ENCODE results near the gene CCM2.

The CCM2 gene

DNA sequence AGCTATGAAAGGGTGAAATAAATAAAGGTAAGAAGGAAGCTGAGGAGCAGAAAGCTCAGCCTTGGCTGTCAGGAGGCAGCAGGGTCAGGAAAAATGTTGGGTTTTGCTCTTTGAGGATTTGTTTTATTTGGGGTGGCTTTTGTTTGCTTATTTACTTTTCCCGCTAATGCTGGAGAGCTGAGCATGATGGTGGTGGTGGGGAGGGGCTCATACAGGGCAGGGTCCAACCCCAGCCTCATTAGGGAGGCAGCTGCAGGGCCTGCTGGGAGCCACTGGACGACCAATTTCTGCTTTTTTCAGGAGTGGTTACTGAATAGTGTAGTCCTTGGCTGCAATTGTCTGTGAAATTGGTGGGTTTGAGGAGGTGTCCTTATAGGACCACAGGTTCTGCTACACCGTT is 36.3 kb downstream of the CCM2 start:
- DNase-seq, result no peak

DNA sequence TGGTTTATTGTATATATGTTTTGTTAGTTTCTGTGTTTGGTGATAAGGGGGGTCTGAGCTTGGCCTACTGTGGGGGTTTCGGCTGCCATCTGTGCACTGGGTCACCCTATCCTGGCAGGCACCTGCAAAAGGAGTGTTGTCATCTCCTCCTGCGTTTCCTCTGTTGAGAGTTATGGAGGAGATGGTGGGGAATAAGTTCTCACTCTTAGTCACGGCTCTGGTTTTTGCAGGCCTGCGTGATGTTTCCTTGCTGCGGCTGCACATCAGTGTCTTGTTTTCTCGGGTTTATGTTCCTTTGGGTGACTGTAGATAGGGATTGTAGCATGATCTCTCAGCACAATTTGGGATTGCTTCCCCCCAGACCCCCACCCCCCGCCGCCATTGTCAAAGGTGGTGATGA is 36.8 kb downstream of the CCM2 start:
- no peak for DNase-seq

DNA sequence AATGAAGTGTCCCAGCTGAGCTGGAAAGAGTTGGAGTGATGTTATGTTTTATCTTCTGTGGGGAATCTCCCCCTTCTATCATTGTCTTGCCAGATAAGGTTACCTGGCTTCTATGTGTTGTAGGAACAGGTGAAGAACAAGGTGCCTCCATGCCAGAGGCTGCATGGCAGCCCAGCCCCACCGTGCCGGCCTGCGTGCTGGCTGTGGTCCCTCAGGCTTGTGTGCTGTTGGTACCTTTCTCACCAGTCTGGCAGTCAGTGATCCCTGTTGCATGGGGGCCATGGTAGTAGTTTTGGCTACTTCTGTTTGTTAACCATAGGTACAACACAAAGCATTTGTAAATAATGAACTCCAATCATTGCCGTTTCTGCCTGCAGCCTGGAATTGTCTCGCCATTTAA is 37.9 kb downstream of the CCM2 start:
- no peak for DNase-seq

DNA sequence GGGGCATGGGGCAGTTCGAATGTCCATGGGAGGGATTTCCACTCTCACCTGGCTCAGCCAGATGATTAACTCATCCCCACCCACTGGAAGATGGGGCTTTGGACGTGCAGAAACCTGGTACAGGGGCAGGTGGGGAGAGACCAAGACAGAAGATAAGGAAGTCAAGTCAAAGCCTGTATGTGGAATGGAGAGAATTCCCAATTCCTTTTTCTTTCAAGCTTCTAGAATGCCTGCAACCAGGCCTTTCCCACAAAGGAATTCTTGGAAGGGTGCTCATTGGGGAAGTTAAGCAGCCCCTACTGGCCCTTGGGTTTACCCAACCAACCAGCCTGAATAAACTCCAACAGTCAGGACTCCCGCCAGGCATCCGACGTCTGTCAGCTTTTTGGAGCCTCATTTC is 39.1 kb downstream of the CCM2 start:
- DNase-seq, result no peak

DNA sequence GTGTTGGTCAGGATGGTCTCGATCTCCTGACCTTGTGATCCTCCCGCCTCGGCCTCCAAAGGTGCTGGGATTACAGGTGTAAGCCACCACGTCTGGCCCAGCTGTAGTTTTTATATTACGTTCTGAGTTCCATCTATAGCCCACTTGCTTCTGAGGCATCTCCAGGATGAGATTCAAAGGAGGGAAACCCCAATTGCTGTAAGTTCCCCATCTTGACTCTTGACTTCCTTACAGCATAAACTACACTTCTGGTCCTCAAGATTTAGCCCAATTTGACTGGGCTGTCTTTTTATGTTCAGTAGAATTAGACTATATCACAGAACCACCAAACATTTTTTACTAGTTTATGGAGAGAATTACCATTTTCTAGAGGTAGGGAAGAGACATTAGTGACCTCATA is 44.3 kb downstream of the CCM2 start:
- DNase-seq, result no peak

DNA sequence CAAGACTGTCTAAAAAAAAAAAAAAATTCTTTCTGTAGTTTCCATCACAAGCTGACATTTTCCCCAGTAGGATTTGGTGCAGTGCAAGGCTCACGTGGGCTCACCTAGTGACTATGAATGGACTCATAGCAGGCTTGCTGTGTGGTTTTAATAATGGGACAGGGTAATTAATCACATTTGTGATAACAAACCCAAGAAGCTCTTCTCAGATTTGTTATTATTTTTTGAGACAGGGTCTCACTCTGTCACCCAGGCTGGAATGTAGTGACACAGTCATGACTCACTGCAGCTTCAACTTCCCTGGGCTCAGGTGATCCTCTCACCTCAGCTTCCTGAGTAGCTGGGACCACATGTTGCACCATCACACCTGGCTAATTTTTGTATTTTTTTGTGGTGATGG is 48.7 kb downstream of the CCM2 start:
- no peak for DNase-seq

DNA sequence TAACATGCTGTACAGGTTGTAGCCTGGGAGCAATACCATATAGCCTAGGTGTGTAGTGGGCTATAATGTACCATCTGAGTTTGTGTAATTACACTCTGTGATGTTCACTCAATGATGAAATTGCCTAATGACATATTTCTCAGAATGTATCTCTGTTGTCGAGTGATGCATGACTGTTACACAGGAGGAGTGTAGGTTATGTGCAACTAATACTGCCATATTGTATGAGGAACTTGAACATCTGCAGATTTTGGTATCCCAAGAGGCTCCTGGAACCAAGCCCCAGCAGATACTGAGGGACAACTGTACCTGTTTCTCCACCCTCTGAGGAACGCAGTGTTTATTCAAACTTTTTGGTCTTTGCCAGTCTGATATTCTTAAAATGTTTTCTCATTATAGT is 50.2 kb downstream of the CCM2 start:
- no peak for DNase-seq

DNA sequence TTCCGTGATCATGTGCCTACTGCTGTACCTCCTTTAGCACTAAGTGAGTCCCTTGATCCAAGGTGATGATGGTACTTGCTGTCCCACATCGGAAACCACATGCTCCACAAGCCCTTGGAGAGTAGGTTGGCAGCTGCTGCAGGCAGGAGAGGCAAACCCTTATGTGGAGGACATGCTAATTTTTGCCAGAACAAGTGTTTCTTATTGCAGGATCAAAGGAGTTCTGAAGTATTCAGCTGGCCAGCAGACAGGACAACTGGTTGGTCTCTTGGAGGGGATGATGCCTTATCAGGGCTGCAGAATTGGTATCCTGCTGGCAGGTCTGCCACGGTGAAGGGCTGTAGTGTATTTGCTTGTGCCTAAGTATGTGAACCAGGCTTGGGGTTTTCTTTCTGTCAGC is 52.0 kb downstream of the CCM2 start:
- no peak for DNase-seq

DNA sequence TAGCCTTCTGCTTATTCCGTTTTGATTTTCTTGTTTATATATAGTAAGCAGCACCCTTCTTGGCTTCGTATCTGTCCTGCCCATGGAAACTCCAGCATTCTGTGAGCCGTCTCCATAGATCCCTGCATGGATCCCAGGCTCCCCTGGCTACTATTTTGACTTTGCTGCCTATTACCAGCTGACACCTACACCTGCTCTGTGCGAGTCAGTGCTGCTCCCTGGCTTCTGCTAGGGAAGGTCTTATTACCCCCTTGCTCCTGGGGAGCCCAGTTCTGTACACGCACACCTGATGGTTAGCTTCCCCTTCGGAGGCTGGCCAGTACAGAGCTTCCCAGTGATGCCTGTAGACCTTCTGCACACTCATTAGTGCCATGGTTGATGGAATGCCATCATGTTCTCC is 53.4 kb downstream of the CCM2 start:
- no peak for DNase-seq

DNA sequence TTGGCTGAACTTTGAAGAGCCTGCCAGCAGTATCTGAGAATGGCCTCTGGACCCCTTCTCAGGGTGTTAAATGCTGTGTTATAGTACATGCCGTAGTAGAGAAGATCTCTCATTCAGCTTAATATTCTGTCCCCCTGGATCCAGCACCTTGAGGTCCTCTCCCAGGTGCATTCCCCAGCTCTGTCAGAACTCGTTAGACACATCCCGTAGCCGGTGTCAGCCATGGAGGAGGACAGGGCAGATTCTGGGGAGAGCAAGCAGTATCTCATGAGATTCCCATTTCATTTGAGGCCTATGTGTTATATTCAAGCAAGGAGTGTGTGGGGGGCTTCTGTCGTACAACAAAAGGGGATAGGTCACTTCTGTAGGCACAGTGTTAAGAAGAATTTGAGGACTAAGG is 53.9 kb downstream of the CCM2 start:
- no peak for DNase-seq

DNA sequence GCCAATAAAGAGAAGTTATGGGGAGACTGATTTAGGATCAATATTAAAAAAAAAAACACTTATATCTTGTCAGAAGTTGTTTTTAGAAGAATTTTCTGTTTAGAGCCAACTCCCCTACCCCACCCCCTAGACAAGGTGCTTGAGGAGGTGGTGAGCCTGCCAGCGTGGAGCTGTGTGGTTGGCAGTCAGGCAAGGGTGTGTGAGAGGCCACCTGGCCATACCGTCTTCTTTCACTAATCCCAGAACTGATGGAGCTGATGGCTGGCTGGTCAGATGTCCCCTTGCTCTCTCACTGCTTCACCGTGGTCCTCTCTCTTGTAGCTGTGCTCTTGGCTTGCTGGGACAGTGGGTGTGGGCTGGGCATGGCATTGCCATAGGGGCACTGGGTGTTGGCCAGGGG is 54.4 kb downstream of the CCM2 start:
- DNase-seq, result no peak

DNA sequence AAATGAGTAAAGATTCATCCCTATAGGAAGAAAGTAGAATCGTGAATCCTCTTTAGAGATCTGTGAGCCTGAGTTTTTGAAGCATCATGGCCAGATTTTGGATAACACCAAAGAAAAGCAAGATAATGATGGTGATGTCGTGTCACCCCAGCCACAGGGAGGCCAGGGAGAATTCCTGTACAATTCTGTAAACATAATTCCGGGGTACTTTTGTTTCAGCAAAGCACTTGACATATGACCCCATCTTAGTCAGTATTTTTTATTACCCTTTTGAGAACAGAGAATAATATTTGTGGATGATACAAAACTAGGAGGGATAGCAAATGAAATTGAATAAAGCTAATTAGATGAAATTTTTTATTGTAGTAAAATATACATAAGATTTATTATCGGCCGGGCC is 55.0 kb downstream of the CCM2 start:
- DNase-seq, result no peak

DNA sequence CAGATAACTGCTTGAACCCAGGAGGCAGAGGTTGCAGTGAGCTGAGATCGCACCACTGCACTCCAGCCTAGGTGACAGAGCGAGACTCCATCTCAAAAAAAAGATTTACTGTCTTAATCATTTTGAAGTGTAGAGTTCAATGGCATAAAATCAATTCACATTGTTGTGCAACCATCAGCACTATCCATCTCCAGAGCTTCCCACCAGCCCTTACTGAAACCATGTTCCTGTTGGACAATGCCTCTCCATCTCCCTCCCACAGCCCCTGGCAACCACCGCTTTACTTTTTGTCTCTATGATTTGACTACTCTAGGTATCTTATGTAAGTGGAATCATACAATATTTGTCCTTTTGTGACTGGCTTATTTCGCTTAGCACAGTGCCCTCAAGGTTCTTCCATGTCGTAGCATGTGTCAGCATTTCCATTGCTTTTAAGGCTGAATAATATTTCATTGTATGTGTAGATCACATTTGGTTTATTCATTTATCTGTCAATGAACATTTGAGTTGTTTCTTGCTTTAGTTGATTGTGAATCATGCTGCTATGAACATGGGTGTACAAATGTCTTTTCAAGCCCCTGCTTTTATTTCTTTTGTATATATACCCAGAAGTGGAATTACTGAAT is 55.7 kb downstream of the CCM2 start:
- no peak for DNase-seq

DNA sequence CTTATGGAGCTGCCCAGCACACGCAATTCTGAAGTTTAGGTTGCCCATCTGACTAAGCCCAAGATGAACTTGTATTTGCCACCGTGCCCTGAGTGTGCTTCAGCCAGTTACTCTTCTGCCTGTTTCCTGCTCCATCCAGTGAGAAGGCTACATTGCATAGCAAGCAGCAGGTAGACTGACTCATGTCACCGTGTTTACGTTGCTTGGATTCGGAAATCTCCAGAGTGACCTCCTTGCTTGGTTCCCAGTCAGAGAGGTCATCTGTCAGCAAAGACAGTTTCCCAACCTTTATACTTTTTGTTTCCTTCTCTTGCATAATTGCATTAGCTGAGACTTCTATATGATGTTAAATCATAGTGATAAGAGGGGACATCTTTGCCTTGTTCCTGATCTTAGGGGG is 57.9 kb downstream of the CCM2 start:
- DNase-seq, result no peak

DNA sequence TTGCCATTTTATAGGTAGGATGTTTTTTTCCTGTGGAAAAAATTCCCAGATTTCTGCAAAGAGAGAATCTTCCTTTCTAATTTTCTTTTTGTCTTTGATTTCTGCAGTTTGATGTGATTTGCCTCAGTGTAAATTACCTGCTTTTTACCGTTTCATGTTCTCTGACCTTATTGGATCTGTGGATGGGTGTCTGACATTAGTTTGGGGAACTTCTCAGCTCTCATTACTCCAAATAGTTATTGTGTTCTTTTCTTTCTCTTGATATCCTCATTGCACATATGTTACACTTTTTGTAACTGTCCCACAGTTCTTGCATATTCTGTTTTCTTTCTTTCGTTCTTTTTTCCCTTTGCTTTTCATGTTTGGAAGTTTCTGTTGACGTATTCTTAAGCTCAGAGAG is 60.3 kb downstream of the CCM2 start:
- DNase-seq, result no peak

DNA sequence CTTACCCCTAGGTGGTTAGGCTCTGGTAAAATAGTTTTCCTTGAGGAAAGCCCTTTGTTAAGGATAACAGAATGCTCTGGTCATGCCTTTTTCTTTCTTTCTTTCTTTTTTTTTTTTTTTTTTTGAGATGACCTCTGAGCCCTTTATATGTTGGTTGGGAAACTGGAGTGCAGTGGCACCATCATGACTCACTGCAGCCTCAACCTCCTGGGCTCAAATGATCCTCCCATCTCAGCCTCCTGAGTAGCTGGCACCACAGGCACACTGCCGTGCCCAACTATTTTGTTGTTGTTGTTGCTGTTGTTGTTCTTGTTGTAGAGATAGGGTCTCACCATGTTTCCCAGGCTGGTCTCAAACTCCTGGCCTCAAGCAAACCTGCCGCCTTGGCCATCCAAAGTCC is 61.4 kb downstream of the CCM2 start:
- DNase-seq, result no peak

DNA sequence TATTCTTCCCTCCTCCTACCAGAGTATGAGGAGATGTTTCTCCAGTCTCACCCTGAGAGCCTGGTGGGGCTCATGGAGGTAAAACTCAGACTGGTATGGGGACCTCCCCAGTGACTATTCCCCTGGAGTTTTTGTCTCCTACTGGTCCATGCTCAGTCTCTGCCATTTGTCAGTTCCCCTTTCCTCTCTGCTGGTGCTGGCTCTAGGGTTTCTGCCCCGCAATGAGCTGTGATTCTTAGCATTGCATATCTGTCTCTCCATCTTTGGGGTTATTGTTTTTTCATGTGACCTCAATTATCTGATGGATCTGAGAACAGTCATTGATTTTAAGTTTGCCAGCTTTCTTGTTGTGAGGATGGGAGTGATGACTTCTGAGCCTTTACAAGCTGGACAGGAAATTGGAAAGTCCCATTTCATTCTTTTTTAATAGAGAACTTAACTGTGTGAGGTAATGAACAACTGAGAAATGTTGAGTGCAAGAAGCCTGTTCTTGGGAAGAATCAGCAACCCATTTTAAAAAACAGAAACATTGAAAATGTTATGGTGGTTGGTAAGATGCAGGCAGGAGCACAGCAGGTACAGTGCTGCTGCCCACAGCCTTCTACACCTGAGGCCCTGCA is 61.9 kb downstream of the CCM2 start:
- DNase-seq, result no peak

DNA sequence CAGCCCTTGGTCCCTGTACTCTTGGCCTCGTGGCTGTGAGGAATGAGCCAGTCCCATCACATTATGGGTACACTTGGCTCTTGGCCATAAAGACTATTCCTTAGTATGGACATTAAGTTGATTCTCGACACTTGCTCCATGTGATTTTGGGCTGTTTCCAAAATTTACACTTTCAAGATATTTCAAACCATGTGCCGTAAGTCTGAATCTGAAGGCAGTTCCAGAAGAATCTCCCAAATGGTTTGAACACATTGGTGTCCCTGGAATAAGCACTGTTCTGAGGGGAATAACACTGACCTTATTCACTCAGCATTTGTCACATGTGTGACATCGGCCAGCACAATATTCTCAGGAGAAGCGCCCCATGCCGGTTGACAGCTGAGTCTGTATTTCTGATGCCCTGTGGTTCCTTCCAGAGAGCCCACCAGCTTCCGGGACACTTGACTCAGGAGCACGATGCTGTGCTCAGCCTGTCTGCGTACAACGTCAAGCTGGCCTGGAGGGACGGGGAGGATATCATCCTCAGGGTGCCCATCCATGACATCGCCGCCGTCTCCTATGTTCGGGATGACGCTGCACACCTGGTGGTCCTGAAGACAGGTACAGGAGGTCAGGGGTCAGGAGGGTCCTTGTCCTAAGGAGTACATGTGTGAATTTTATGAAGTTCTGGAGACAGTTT is 64.2 kb downstream of the CCM2 start:
- DNase-seq, result no peak

DNA sequence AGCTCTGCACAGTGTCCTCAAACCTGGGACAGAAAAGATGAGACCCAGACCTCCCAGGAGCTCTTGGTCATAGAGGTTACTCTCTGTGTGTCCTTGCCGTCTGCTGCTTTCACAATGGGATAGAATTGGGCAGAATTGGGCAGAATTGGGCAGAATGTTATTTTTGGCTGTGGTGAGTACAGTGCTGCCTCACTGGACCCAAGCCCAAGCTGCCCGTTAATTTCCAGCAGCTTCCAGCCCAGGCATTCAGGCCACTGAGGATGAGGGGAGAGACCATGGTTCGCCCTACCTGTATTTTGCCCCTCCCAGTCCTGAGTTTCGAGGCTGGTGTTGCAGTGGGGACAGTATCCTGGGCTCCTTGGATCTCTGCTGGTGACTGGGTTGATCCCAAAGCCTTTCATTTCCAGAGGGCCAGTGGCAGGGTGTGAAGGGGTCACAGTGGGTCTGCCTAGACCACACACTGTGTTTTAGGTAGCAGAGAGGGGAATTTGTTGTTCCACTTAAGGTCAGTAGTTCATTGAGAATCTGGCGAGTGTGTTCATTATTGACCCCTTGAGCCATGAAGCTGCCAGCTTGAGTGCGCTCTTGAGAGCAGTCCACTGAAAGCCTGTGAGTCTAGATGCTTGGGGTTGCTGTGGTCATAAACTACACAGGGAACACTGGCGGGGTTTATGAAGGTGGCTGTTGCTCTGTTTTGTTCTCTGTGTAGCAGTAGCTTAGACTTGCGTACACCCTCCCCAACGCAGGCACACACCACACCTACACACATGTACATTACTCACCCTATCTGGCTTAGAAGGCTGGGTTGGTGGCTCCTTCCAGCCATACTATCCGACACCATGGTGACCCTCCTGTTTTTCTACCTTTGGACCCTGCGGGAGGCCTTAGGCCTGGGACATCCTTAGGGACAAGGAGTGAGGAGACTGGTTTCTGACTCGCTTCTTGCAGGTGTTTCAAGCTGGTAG is 65.3 kb downstream of the CCM2 start:
- DNase-seq, result no peak

DNA sequence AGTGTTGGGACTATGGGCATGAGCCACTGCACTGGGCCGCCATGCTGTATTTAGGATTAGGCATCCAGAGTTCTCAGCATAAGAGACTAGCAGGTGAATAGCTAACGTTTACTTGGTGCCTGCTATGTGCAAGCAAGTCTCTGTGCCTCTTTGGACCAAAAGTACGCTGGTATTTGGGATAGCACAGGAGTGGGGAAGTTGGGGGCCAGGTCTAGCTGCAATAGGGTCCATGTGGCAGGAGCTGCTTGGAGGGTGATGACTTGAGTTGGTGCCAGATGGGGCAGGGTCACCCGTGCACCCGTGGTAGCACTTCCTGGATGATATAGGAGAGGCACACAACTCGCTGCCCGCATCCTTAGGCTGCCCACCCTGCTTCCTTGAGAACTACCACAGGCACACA is 66.4 kb downstream of the CCM2 start:
- no peak for DNase-seq

DNA sequence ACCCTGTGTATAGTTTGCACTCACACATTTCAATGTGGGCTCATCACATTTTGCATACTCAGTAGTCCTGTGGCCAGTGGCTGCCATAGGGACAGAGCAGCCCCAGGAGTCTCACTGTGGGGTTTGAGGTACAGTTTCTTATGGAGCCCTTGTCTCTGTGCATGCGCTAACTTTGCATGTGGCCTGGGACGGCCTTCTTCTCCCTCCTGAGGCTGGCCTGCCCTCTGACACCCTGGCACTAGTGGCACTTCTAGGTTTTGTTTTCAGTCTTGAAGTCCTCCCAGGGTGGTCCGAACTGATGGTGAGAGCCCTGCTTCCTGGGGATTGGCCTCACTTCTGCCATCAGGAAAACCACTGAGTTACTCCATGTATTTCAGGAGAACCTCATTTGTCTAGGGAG is 67.6 kb downstream of the CCM2 start:
- DNase-seq, result no peak

DNA sequence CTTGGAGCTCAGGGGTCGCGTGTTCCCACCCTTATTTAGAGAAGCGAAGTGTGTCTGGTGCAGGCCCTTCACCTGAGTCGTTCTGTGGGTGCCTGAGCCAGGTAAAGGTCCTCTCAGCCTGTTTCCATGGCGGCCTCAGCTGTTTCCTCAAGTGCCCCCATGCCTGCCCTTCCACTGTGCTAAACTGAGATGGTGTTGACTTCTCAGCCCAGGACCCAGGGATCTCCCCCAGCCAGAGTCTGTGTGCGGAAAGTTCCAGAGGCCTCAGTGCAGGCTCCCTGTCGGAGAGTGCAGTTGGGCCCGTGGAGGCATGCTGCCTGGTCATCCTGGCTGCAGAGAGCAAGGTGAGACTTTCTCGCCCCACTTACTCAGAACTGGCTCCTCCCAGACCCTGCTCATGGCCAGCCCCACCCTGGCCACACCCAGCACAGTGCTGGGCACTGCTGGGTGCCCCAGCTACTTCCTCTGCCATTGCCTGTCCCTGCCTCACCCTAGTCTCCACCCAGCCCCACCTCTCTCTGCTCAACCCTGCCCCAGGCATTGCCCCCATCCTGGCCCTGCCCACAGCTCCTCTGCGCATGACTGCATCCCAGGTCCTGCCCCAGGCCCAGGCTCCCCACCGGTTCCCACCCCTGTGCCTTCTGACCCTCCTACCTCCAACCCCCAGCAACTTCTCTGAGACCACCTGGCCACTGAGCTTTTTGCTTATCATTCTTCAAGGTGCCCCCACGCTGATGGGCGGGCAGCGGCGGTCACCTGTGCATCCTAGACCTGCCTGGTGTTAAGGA is 68.4 kb downstream of the CCM2 start:
- DNase-seq, result no peak
